IMR-90 (cell line): ENCODE results near the gene ENPP6. TPM values are rescaled to one million over a fixed set of nuclear protein-coding genes. Genes with fewer than 3 reads are reported as not detected.
A peak's percentile ranks its signal among the peaks of the same experiment; 100 is the strongest.

Source experiments
- ATAC-seq: fragments of 200-7000 bp; cut with Tn5 transposase; 2 replicates; pipeline ENCODE4 v1.9.1; 2020; ENCODE audit warnings: low read depth, mild to moderate bottlenecking, moderate library complexity
- BruUV-seq: library from RNA; stranded (reverse); fragments of 400-500 nt; replicated peaks from 2 replicates; lab custom pipeline; 2021; lab: Mats Ljungman, UMichigan
- CTCF ChIA-PET: fragments of 300-600 bp; formaldehyde crosslinking; extraction: SDS; loops from one replicate; lab custom pipeline; 2021; ENCODE audit warnings: antibody characterized with exemption; lab: Yijun Ruan, JAX
- POLR2A ChIA-PET: fragments of 300-600 bp; sonication (Branson Sonifier 250); formaldehyde crosslinking; loops from one replicate; lab custom pipeline; 2022; ENCODE audit warnings: antibody characterized with exemption; ENCODE audit not compliant: unreplicated experiment; lab: Charles Lee
- DNase-seq: peaks from one replicate; pipeline ENCODE4 v3.0.0; 2013
- H2AFZ ChIP-seq: replicated peaks from 2 replicates; pipeline ENCODE3; 2013; ENCODE audit warnings: low read length, mild to moderate bottlenecking; ENCODE audit not compliant: poor library complexity
- H2AK5ac ChIP-seq: 2 replicates; pipeline ENCODE4 v1.6.1; 2013; ENCODE audit warnings: low read depth, low read length, inconsistent platforms
- H2AK9ac ChIP-seq: replicated peaks from 2 replicates; pipeline ENCODE3; 2013; ENCODE audit warnings: mild to moderate bottlenecking, low read depth, low read length, moderate library complexity; ENCODE audit not compliant: poor library complexity
- H2BK120ac ChIP-seq: 2 replicates; pipeline ENCODE4 v1.6.1; 2013; ENCODE audit warnings: low read depth, low read length, inconsistent platforms
- H2BK15ac ChIP-seq: 3 replicates; pipeline ENCODE4 v1.6.1; 2013; ENCODE audit warnings: low read depth, low read length, inconsistent platforms
- H2BK20ac ChIP-seq: 2 replicates; pipeline ENCODE4 v1.6.1; 2013; ENCODE audit warnings: low read depth, mild to moderate bottlenecking, inconsistent platforms, low read length, moderate library complexity
- H2BK5ac ChIP-seq: 2 replicates; pipeline ENCODE4 v1.6.1; 2013; ENCODE audit warnings: mild to moderate bottlenecking, low read depth, low read length, inconsistent platforms; ENCODE audit not compliant: poor library complexity, severe bottlenecking
- H3K14ac ChIP-seq: replicated peaks from 2 replicates; pipeline ENCODE4 v1.6.1; 2013; ENCODE audit warnings: low read depth, low read length, inconsistent platforms
- H3K18ac ChIP-seq: 2 replicates; pipeline ENCODE4 v1.6.1; 2013; ENCODE audit warnings: low read depth, low read length, control low read depth
- H3K23ac ChIP-seq: 2 replicates; pipeline ENCODE4 v1.6.1; 2013; ENCODE audit warnings: low read depth, low read length, inconsistent platforms
- H3K27ac ChIP-seq: 2 replicates; pipeline ENCODE4 v1.5.1; 2013; ENCODE audit warnings: mild to moderate bottlenecking, control low read depth, low read length; ENCODE audit not compliant: insufficient read depth
- H3K27me3 ChIP-seq: 2 replicates; pipeline ENCODE4 v1.6.1; 2013; ENCODE audit warnings: low read length; ENCODE audit not compliant: control insufficient read depth, insufficient read depth
- H3K36me3 ChIP-seq: 2 replicates; pipeline ENCODE4 v1.6.1; 2013; ENCODE audit warnings: low read length, mixed read lengths; ENCODE audit not compliant: control insufficient read depth, insufficient read depth
- H3K4ac ChIP-seq: 2 replicates; pipeline ENCODE4 v1.6.1; 2013; ENCODE audit warnings: low read depth, low read length, inconsistent platforms
- H3K4me1 ChIP-seq: 2 replicates; pipeline ENCODE4 v1.6.1; 2013; ENCODE audit warnings: low read length, mixed read lengths; ENCODE audit not compliant: control insufficient read depth, insufficient read depth
- H3K4me2 ChIP-seq: 2 replicates; pipeline ENCODE4 v1.6.1; 2013; ENCODE audit warnings: low read depth, mild to moderate bottlenecking, control low read depth, low read length, moderate library complexity
- H3K4me3 ChIP-seq: 2 replicates; pipeline ENCODE4 v1.5.1; 2013; ENCODE audit warnings: low read depth, mild to moderate bottlenecking, control low read depth, low read length, moderate library complexity; ENCODE audit not compliant: insufficient read depth
- H3K56ac ChIP-seq: 2 replicates; pipeline ENCODE4 v1.6.1; 2013; ENCODE audit warnings: low read length, inconsistent platforms; ENCODE audit not compliant: insufficient read depth; ENCODE audit errors: extremely low read depth
- H3K79me1 ChIP-seq, 2 experiments: 2 replicates each; pipeline ENCODE4 v1.6.1; 2013; ENCODE audit warnings: low read length in 2 of 2, inconsistent platforms in 1 of 2, low read depth in 1 of 2
- H3K9ac ChIP-seq: 2 replicates; pipeline ENCODE4 v1.6.1; 2013; ENCODE audit warnings: low read depth, low read length, control low read depth
- H3K9me1 ChIP-seq: 2 replicates; pipeline ENCODE4 v1.6.1; 2013; ENCODE audit warnings: low read length, inconsistent platforms; ENCODE audit not compliant: insufficient read depth
- H3K9me3 ChIP-seq: 2 replicates; pipeline ENCODE4 v1.6.1; 2013; ENCODE audit warnings: low read length; ENCODE audit not compliant: control insufficient read depth, insufficient read depth
- H4K20me1 ChIP-seq: 2 replicates; pipeline ENCODE4 v1.6.1; 2013; ENCODE audit warnings: low read length, inconsistent platforms; ENCODE audit not compliant: insufficient read depth
- H4K5ac ChIP-seq: 2 replicates; pipeline ENCODE4 v1.6.1; 2013; ENCODE audit warnings: mild to moderate bottlenecking, low read depth, low read length, control low read depth
- H4K8ac ChIP-seq, 2 experiments: 2 replicates each; pipeline ENCODE4 v1.6.1; 2013; ENCODE audit warnings: low read depth in 2 of 2, low read length in 2 of 2, control low read depth in 1 of 2, inconsistent platforms in 1 of 2
- H4K91ac ChIP-seq: 2 replicates; pipeline ENCODE4 v1.6.1; 2013; ENCODE audit warnings: low read depth, low read length, inconsistent platforms; ENCODE audit not compliant: insufficient read depth
- MAFK ChIP-seq: IDR thresholded peaks from 2 replicates; pipeline ENCODE4 v1.6.1; 2012; ENCODE audit warnings: low read depth, low read length, improper control_type of control experiment
- MXI1 ChIP-seq: IDR thresholded peaks from 2 replicates; pipeline ENCODE4 v1.6.1; 2012; ENCODE audit warnings: low read depth, mild to moderate bottlenecking, low read length, moderate library complexity, borderline replicate concordance
- RCOR1 ChIP-seq: IDR thresholded peaks from 2 replicates; pipeline ENCODE4 v1.6.1; 2012; ENCODE audit warnings: mild to moderate bottlenecking, low read length, improper control_type of control experiment; ENCODE audit not compliant: insufficient replicate concordance
- SMC3 ChIP-seq: fragments of 150-350 bp; IDR thresholded peaks from 2 replicates; pipeline ENCODE4 v1.6.1; 2016; ENCODE audit warnings: low read depth, mild to moderate bottlenecking, antibody characterized with exemption, low read length, moderate library complexity
- WGBS, 2 experiments: methylation state at CpG; one replicate each; pipeline versions ENCODE4 v1.1.5 to v1.1.7; 2013; ENCODE audit warnings: missing lambda C conversion rate in 2 of 2; ENCODE audit not compliant: insufficient read length in 1 of 2; ENCODE audit errors: extremely low coverage in 2 of 2; 5-methylcytosine and 5-hydroxymethylcytosine counted together
- dilution Hi-C: fragments of 300-500 bp; cut with HindIII; formaldehyde crosslinking; loops from one replicate; pipeline ENCODE4 v1.14.3; 2018; ENCODE audit warnings: low sequenced_read_pairs; ENCODE audit not compliant: unreplicated experiment
- in situ Hi-C: fragments of 300-500 bp; cut with MboI; formaldehyde crosslinking; loops from 3 replicates; pipeline ENCODE4 v1.14.3; 2019; ENCODE audit warnings: low sequenced_read_pairs, inconsistent platforms, mixed read lengths
- intact Hi-C: fragments of 100-400 bp; cut with micrococcal nuclease; formaldehyde crosslinking; loops from 2 replicates; pipeline ENCODE4 v1.10.0; 2022
- polyA plus RNA-seq, 3 experiments: library from polyadenylated mRNA; depleted of rRNA; stranded (reverse); fragments of >200 nt; gene quantifications; 2 replicates each; pipeline ENCODE4 v1.2.3, GENCODE V29; 2012; ENCODE audit warnings: low replicate concordance in 1 of 3
- total RNA-seq: library from RNA; depleted of rRNA; stranded (reverse); fragments of >200 nt; gene quantifications from 2 replicates; pipeline ENCODE4 v1.2.3, GENCODE V29; 2012
- TF ChIP-seq, protein P1 (sequence below): conservative IDR thresholded peaks from 2 replicates; pipeline ENCODE4 v1.5.1; 2012; ENCODE audit warnings: mild to moderate bottlenecking, low read depth, low read length, improper control_type of control experiment

The ENPP6 gene
- total and polyA plus RNA-seq, 2 of the 4 experiments (the other 2 are of a cell fraction): not detected

DNA sequence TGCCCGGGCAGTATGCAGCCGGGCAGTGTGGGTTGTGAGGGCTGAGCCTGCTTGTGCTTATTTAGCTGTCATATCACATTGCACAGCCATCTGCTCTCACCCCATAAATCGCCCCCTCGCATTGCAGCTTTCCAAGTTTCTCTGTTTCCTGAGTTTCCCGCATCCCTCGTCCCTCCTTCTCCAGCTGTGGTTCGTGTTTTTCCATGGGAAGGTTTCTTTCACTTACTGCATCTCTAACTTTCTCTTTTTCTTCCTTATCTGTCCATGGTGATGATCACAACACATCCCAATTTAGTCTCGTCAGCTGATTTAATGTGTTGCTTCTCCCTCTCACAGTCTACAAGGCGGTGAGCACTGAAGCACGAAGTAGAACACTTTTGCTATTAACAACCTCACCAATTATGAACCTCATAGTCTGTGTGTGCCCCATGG, 118.1 kb downstream of the ENPP6 start:
- no peak overlapping the region for H3K56ac ChIP-seq
- H2BK5ac ChIP-seq: no peak overlapping the region
- WGBS, 2 experiments: 12% methylated on average over 5 of the region's 10 CpGs; no CpG with 5 or more reads in 1 of the 2 experiments
- peak overlapping the region; percentile 24 for H3K4me2 ChIP-seq
- H4K5ac ChIP-seq: 0 out of 2 replicates have a peak overlapping the region, but pooled peaks have one; percentile 32
- H3K18ac ChIP-seq: peak overlapping the region; percentile 22; the same call in 1 of the 2 replicates
- BruUV-seq: no TSS peak
- H3K4ac ChIP-seq: no peak overlapping the region
- peaks cover 17% of the 10 kb centered on the region; the same call in 1 of the 2 replicates for H3K4me1 ChIP-seq
- in situ Hi-C loops: loop anchor here (5.0 kb wide), 1 partner anchor 262 kb away; no protein-coding TSS in a partner anchor
- intact Hi-C loops: loop anchor here (5.0 kb wide), 2 partner anchors 82 to 112 kb away; no protein-coding TSS in a partner anchor
- TF ChIP-seq MXI1 (no peak), SMC3 (no peak), RCOR1 (no peak), MAFK (peak; percentile 51)
- TF ChIP-seq, protein P1, sequence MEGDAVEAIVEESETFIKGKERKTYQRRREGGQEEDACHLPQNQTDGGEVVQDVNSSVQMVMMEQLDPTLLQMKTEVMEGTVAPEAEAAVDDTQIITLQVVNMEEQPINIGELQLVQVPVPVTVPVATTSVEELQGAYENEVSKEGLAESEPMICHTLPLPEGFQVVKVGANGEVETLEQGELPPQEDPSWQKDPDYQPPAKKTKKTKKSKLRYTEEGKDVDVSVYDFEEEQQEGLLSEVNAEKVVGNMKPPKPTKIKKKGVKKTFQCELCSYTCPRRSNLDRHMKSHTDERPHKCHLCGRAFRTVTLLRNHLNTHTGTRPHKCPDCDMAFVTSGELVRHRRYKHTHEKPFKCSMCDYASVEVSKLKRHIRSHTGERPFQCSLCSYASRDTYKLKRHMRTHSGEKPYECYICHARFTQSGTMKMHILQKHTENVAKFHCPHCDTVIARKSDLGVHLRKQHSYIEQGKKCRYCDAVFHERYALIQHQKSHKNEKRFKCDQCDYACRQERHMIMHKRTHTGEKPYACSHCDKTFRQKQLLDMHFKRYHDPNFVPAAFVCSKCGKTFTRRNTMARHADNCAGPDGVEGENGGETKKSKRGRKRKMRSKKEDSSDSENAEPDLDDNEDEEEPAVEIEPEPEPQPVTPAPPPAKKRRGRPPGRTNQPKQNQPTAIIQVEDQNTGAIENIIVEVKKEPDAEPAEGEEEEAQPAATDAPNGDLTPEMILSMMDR: no peak
- ChIA-PET POLR2A (no interaction called here), CTCF (interaction anchor here (0.5 to 2.0 kb wide), 14 partner anchors 10 to 273 kb away, joined by 3 to 10 read pairs (median 3); no protein-coding TSS in a partner anchor)
- no peak overlapping the region for H2AFZ ChIP-seq
- DNase-seq (peak; percentile 19), ATAC-seq (no peak)
- no peak overlapping the region for H4K91ac ChIP-seq
- H4K20me1 ChIP-seq: no peaks in the 10 kb centered on the region
- no peaks in the 10 kb centered on the region; the same call in 1 of the 2 replicates for H3K27me3 ChIP-seq
- H3K14ac ChIP-seq: no peak overlapping the region
- H4K8ac ChIP-seq: no peak overlapping the region
- no peak overlapping the region for H2AK5ac ChIP-seq
- 0 out of 2 replicates have a peak, but pooled peaks cover 7% of the 10 kb centered on the region for H3K9me1 ChIP-seq
- no peaks in the 10 kb centered on the region for H3K79me1 ChIP-seq
- peak overlapping the region; percentile 80; the same call in 1 of the 2 replicates for H3K27ac ChIP-seq
- no peaks in the 10 kb centered on the region for H3K9me3 ChIP-seq
- dilution Hi-C loops: no loop called here
- 0 out of 2 replicates have a peak overlapping the region, but pooled peaks have one; percentile 12 for H2BK120ac ChIP-seq
- no peaks in the 10 kb centered on the region for H3K36me3 ChIP-seq
- H3K23ac ChIP-seq: no peak overlapping the region
- no peak overlapping the region for H3K9ac ChIP-seq
- peak overlapping the region; percentile 4; the same call in 1 of the 2 replicates for H2BK20ac ChIP-seq
- no peak overlapping the region for H3K4me3 ChIP-seq
- H2BK15ac ChIP-seq: no peak overlapping the region
- H2AK9ac ChIP-seq: no peak overlapping the region
